Measurements from ENCODE around the gene CPT1B. TPM values are rescaled to one million over a fixed set of nuclear protein-coding genes. Genes with fewer than 3 reads are reported as not detected.

CPT1B gene
- total and polyA plus RNA-seq, 12 donors = 61.2 to 487 (median 398) TPM

GRCh38 chr22:50547263-50547985 lies 30.8 kb downstream of the CPT1B start:
- H3K27ac ChIP-seq = peak overlapping the region in 1 of 10 donors; percentile 14
- peaks cover 0 to 60% (median 25%) of the 10 kb centered on the region in 9 donors for H3K4me1 ChIP-seq
- TF ChIP-seq, protein P1, sequence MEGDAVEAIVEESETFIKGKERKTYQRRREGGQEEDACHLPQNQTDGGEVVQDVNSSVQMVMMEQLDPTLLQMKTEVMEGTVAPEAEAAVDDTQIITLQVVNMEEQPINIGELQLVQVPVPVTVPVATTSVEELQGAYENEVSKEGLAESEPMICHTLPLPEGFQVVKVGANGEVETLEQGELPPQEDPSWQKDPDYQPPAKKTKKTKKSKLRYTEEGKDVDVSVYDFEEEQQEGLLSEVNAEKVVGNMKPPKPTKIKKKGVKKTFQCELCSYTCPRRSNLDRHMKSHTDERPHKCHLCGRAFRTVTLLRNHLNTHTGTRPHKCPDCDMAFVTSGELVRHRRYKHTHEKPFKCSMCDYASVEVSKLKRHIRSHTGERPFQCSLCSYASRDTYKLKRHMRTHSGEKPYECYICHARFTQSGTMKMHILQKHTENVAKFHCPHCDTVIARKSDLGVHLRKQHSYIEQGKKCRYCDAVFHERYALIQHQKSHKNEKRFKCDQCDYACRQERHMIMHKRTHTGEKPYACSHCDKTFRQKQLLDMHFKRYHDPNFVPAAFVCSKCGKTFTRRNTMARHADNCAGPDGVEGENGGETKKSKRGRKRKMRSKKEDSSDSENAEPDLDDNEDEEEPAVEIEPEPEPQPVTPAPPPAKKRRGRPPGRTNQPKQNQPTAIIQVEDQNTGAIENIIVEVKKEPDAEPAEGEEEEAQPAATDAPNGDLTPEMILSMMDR (IDR thresholded peaks at IDR 0.05) = no peak
- peaks cover 0 to 83% (median 52%) of the 10 kb centered on the region in 7 donors for H3K27me3 ChIP-seq
- ATAC-seq (no peak), DNase-seq (no peak)
- no peaks in the 10 kb centered on the region for H3K9me3 ChIP-seq
- WGBS, 2 donors = 17 to 18% methylated on average over 33 to 35 of the region's 35 CpGs
- intact Hi-C loops (cut with DNase I) = no loop called here
- H3K36me3 ChIP-seq = no peaks in the 10 kb centered on the region
- H3K4me3 ChIP-seq = no peak overlapping the region

GRCh38 chr22:50546326-50547262 lies 31.6 kb downstream of the CPT1B start:
- no peak for ATAC-seq
- TF ChIP-seq, protein P1 (IDR thresholded peaks at IDR 0.05) = no peak
- peaks cover 0 to 68% (median 25%) of the 10 kb centered on the region in 9 donors for H3K4me1 ChIP-seq
- DNase-seq = no peak
- WGBS, 2 donors = 51 to 74% methylated on average over 60 to 78 of the region's 78 CpGs
- H3K36me3 ChIP-seq = no peaks in the 10 kb centered on the region
- H3K27ac ChIP-seq = peak overlapping the region in 1 of 10 donors; percentile 99
- H3K9me3 ChIP-seq = no peaks in the 10 kb centered on the region
- intact Hi-C loops (cut with DNase I) = no loop called here
- H3K4me3 ChIP-seq = no peak overlapping the region
- peaks cover 0 to 77% (median 52%) of the 10 kb centered on the region in 7 donors for H3K27me3 ChIP-seq

DNA sequence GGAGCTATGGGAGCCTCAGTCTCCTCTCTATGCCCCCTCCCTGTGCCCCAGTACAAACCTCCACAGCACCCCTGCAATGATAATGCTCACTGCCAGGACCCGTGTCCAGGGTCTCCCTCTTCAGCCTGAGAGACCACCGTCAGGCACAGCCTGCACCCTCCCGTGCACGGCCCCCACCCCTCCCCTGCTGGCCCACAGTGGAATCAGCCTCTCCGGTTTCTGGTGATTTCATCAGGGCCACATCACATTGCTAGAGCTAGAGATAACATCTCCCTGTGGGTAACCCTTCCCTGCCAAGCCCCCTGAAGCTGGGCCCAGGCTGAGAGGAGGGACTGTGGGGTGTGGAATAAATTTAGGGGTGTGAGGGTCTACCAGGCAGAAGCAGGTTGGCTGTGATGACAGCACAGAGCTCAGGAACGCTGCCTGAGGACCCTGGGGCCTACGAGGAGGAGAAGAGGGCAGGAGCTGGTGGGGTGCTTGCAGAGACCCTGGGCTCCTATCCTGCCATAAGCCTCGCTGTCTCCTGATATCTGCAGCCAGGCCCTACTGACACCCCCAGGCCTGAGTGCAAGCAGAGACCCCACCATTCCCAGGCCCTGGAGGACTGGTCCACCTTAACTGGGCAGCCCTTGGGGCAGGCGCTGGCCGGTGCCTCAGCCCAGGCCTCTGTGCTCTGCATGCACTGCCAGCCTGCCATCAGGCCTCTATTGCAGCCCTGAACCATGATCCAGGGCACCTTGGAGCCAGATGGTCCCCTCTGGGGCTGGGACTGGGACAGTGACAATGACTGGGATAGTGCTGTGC lies 32.5 kb downstream of the CPT1B start, which contains the start of gene KLHDC7B:
Gene KLHDC7B, plus strand, starts transcription at position 378 of the 804 bp plus-strand sequence. Its CDS starts 345 bp downstream, at position 723.
- H3K4me1 ChIP-seq = peaks cover 0 to 77% (median 25%) of the 10 kb centered on the region in 9 donors
- H3K27ac ChIP-seq = peak within 1 kb of the TSS in 3 of 10 donors; percentile 5 to 99 (median 64)
- H3K36me3 ChIP-seq = no peaks in the 10 kb centered on the region
- intact Hi-C loops (cut with DNase I) = no loop called here
- TF ChIP-seq, protein P1 (IDR thresholded peaks at IDR 0.05) = no peak
- peaks cover 0 to 75% (median 52%) of the 10 kb centered on the region in 7 donors for H3K27me3 ChIP-seq
- no peak for DNase-seq
- ATAC-seq = no peak
- H3K4me3 ChIP-seq = no peak within 1 kb of the TSS
- WGBS, 2 donors = 71% methylated on average over 10 of the region's 10 CpGs
- H3K9me3 ChIP-seq = no peaks in the 10 kb centered on the region

Data from heart right ventricle (tissue), 16 donors.